Osteocyte (in vitro differentiated cells): ENCODE results near the gene SAMSN1. TPM values are rescaled to one million over a fixed set of nuclear protein-coding genes. Genes with fewer than 3 reads are reported as not detected.

Experiments used
- DNase-seq: peaks from one replicate; pipeline ENCODE4 v3.0.0; 2021; ENCODE audit warnings: mixed read lengths; ENCODE audit not compliant: unreplicated experiment; ENCODE audit errors: extremely low spot score
- H3K27ac Mint-ChIP-seq: one replicate; pipeline ENCODE4 v1.8.0; 2021; ENCODE audit warnings: mild to moderate bottlenecking, mixed read lengths; ENCODE audit not compliant: unreplicated experiment
- H3K27me3 Mint-ChIP-seq: one replicate; pipeline ENCODE4 v1.8.0; 2021; ENCODE audit warnings: mixed read lengths; ENCODE audit not compliant: unreplicated experiment
- H3K36me3 Mint-ChIP-seq: one replicate; pipeline ENCODE4 v1.8.0; 2021; ENCODE audit warnings: mixed read lengths; ENCODE audit not compliant: unreplicated experiment
- H3K4me1 Mint-ChIP-seq: one replicate; pipeline ENCODE4 v1.8.0; 2021; ENCODE audit warnings: mixed read lengths; ENCODE audit not compliant: unreplicated experiment
- H3K4me3 Mint-ChIP-seq: one replicate; pipeline ENCODE4 v1.8.0; 2021; ENCODE audit warnings: mild to moderate bottlenecking, moderate library complexity, mixed read lengths; ENCODE audit not compliant: unreplicated experiment
- H3K9me3 Mint-ChIP-seq: one replicate; pipeline ENCODE4 v1.8.0; 2021; ENCODE audit warnings: mixed read lengths; ENCODE audit not compliant: unreplicated experiment
- total RNA-seq: library from RNA; stranded (reverse); gene quantifications from 2 replicates; pipeline ENCODE4 v1.2.1, GENCODE V29; 2021
- TF ChIP-seq, protein P1 (sequence below): fragments of 200-600 bp; sonication (generic); IDR thresholded peaks from 2 replicates; pipeline ENCODE4 v1.5.0; 2021; ENCODE audit warnings: antibody characterized with exemption, mild to moderate bottlenecking, moderate library complexity

The SAMSN1 gene
- total RNA-seq, 1 donor from 2014 or later: not detected

DNA sequence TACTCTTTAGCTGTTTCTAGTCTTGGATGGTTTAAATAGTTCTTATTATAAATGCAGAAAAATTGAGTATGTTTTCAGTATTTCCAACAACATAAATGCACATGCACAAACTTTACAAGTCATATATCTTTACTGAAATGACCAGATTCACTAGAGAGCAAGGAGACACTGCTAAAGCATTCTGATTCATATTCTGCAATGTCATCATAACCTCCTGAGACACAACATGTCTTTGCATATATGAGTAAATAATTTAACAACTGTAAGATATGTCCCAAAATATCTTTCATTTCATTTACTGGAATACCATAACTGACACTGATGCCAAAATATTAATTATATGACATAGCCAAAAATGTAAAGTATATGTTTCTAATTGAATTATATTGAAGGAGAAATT is 16.8 kb upstream of the SAMSN1 start:
- TF ChIP-seq, protein P1, sequence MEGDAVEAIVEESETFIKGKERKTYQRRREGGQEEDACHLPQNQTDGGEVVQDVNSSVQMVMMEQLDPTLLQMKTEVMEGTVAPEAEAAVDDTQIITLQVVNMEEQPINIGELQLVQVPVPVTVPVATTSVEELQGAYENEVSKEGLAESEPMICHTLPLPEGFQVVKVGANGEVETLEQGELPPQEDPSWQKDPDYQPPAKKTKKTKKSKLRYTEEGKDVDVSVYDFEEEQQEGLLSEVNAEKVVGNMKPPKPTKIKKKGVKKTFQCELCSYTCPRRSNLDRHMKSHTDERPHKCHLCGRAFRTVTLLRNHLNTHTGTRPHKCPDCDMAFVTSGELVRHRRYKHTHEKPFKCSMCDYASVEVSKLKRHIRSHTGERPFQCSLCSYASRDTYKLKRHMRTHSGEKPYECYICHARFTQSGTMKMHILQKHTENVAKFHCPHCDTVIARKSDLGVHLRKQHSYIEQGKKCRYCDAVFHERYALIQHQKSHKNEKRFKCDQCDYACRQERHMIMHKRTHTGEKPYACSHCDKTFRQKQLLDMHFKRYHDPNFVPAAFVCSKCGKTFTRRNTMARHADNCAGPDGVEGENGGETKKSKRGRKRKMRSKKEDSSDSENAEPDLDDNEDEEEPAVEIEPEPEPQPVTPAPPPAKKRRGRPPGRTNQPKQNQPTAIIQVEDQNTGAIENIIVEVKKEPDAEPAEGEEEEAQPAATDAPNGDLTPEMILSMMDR: no peak
- DNase-seq: no peak
- Mint-ChIP-seq H3K4me3 (no peak overlapping the region), H3K27ac (no peak overlapping the region), H3K9me3 (peaks cover 60% of the 10 kb centered on the region), H3K4me1 (no peaks in the 10 kb centered on the region), H3K27me3 (no peaks in the 10 kb centered on the region), H3K36me3 (no peaks in the 10 kb centered on the region)

DNA sequence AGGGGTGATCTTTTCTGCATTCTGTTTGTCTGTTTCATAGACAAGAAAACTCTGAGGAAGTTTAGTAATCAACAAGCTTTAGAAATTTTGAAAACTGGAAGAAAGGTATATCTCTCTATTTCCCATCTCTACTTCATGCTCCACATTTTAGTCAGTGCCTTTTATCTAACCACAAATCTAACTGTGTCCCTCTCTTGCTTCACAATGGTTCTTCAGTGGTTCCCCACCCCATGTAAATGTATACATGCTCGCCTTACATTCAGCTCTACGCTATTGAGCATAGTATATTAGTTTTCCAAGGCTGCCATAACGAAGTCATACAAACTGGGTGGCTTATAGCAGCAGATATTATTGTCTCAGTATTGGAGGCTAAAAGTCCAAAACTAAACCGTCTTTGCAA is 14.4 kb upstream of the SAMSN1 start:
- no peaks in the 10 kb centered on the region for H3K36me3 Mint-ChIP-seq
- no peak for DNase-seq
- H3K4me3 Mint-ChIP-seq: no peak overlapping the region
- H3K27me3 Mint-ChIP-seq: no peaks in the 10 kb centered on the region
- TF ChIP-seq, protein P1: no peak
- H3K9me3 Mint-ChIP-seq: peaks cover 62% of the 10 kb centered on the region
- H3K4me1 Mint-ChIP-seq: no peaks in the 10 kb centered on the region
- no peak overlapping the region for H3K27ac Mint-ChIP-seq

DNA sequence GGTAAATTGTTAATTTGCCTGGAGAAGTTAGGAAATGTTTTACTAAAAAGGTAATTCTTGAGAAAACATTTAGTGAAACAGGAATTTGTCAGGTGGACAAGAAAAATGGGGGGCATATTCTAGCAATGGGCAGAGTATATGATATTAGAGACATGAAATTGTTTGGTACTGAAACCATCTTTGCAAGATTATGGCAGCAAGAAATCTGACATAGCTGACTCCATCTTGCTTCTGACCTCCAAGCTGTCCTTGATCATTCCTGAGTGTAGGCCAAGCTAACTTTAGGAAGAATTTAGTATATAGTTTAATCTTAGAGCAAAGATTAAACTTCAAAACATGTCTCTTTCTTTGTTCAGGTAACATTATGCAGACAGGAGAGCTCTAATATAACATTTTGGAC is 14.0 kb upstream of the SAMSN1 start:
- no peak for DNase-seq
- Mint-ChIP-seq H3K36me3 (no peaks in the 10 kb centered on the region), H3K4me3 (no peak overlapping the region), H3K4me1 (no peaks in the 10 kb centered on the region), H3K27me3 (no peaks in the 10 kb centered on the region), H3K9me3 (peaks cover 58% of the 10 kb centered on the region), H3K27ac (no peak overlapping the region)
- TF ChIP-seq, protein P1: no peak

DNA sequence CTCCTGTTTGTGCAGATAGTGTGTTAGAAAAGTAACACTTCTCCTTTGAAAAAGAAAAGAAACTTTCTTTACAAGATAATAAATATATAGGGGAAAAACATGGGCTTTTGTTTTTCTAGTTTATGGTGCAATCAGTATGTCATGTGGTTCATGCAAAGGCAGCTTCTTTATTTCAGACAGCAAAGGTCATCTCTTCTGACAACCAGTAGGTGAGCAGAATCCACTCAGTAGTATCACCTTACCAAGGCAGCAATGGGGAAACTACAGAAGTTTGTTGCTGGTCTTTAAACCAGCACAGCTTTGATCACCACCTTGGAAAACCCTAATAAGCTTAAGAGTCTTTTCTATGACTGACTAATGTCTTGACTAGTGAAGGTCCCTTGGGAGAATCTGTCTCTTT is 13.0 kb upstream of the SAMSN1 start:
- H3K4me1 Mint-ChIP-seq: no peaks in the 10 kb centered on the region
- peaks cover 50% of the 10 kb centered on the region for H3K9me3 Mint-ChIP-seq
- DNase-seq: no peak
- H3K27me3 Mint-ChIP-seq: no peaks in the 10 kb centered on the region
- H3K36me3 Mint-ChIP-seq: no peaks in the 10 kb centered on the region
- no peak overlapping the region for H3K27ac Mint-ChIP-seq
- TF ChIP-seq, protein P1: no peak
- no peak overlapping the region for H3K4me3 Mint-ChIP-seq

DNA sequence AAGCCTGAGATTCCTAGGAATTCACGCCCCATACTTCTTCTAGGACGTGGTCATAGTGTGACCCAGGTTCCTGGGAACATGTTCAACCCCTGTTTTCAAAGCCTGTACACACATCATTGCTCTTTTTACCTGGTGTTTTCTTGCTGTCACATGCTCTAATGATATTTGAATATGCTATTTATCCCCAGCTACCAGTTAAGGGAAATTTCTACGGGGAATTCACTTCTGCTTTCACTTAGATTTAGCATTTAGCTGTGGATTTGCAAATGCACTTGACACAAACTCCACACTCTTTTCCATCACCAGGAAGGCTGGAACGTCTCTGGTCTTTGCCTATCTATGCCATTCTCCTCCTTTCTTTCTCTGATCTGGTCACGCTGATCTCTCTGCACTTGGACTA is 11.3 kb upstream of the SAMSN1 start:
- Mint-ChIP-seq H3K36me3 (no peaks in the 10 kb centered on the region), H3K27ac (no peak overlapping the region), H3K4me3 (no peak overlapping the region), H3K9me3 (peaks cover 52% of the 10 kb centered on the region), H3K4me1 (no peaks in the 10 kb centered on the region), H3K27me3 (no peaks in the 10 kb centered on the region)
- TF ChIP-seq, protein P1: no peak
- no peak for DNase-seq
